Measurements from ENCODE around the gene SLIT1.

The SLIT1 gene

GRCh38 chr10:97168645-97169044 is 17.1 kb downstream of the SLIT1 start:
- DNase-seq (ENCODE audit: low read depth) = no peak
- TF ChIP-seq, protein P1, sequence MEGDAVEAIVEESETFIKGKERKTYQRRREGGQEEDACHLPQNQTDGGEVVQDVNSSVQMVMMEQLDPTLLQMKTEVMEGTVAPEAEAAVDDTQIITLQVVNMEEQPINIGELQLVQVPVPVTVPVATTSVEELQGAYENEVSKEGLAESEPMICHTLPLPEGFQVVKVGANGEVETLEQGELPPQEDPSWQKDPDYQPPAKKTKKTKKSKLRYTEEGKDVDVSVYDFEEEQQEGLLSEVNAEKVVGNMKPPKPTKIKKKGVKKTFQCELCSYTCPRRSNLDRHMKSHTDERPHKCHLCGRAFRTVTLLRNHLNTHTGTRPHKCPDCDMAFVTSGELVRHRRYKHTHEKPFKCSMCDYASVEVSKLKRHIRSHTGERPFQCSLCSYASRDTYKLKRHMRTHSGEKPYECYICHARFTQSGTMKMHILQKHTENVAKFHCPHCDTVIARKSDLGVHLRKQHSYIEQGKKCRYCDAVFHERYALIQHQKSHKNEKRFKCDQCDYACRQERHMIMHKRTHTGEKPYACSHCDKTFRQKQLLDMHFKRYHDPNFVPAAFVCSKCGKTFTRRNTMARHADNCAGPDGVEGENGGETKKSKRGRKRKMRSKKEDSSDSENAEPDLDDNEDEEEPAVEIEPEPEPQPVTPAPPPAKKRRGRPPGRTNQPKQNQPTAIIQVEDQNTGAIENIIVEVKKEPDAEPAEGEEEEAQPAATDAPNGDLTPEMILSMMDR (conservative IDR thresholded peaks at IDR 0.05; ENCODE audit: low read length) = no peak
- no peak overlapping the region for H3K4me3 ChIP-seq (ENCODE audit: low read length)

DNA sequence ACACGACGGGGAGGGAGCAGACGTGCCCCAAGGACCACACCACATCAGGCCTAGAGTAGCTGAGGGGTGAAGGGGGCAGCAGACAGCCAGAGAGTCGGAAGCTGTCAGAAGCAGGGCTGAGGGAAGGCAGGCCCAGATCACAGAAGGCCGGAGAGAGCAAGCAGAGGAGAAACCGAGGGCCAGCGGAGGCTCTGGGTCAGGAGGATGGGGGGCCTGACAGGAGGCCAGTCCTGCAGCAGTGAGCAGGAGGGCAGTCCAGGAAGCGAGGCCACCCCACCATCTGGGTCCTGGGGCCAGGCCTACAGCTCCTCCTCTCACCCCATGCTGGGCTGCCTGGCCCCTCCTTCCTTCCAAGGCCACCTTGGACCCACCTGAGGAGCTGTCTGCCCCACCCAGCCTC is 20.3 kb downstream of the SLIT1 start:
- no peak overlapping the region for H3K4me3 ChIP-seq (ENCODE audit: low read length)
- TF ChIP-seq, protein P1 (conservative IDR thresholded peaks at IDR 0.05; ENCODE audit: low read length) = no peak
- no peak for DNase-seq (ENCODE audit: low read depth)

DNA sequence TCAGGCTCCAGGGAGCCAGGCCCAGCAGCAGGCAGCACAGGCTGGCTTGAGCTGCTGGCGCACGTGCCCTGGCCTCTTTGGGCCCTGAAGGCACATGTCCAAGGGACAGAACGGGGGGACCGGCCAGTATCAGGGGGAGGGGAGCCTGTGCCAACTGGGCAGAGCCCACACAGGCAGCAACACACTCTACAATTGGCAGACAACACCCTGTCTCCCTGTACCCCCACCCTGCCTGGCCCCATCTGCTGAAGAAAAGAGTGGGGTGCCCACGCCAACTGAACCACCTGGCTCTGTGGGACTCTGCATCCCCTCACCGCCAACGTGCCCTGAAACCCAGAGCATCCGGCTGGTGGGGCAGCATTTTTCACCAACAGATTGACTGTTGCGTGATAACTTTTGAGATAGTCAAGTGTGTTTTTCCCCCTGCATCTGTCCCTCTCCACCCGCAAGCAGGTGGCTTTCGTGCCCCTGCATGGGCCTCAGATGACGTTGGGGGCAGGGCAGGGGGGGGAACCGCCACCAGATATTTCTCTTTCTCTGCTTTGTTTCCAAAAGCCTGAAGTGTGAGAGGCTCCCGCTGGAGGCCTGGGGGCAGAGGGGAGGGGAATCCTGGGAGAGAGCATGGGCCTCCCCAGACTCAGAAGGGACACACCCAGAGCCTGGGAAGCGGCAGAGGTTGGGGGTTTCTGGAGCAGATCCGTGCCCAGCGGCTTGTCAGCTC is 21.8 kb downstream of the SLIT1 start:
- no peak for DNase-seq (ENCODE audit: low read depth)
- TF ChIP-seq, protein P1 (conservative IDR thresholded peaks at IDR 0.05; ENCODE audit: low read length) = no peak
- H3K4me3 ChIP-seq (ENCODE audit: low read length) = no peak overlapping the region

- DNase-seq (ENCODE audit: low read depth) = no peak
- TF ChIP-seq, protein P1 (conservative IDR thresholded peaks at IDR 0.05; ENCODE audit: low read length) = no peak
- no peak overlapping the region for H3K4me3 ChIP-seq (ENCODE audit: low read length)
These were observed 22.6 kb downstream of the SLIT1 start for GRCh38 chr10:97163181-97163580.

DNA sequence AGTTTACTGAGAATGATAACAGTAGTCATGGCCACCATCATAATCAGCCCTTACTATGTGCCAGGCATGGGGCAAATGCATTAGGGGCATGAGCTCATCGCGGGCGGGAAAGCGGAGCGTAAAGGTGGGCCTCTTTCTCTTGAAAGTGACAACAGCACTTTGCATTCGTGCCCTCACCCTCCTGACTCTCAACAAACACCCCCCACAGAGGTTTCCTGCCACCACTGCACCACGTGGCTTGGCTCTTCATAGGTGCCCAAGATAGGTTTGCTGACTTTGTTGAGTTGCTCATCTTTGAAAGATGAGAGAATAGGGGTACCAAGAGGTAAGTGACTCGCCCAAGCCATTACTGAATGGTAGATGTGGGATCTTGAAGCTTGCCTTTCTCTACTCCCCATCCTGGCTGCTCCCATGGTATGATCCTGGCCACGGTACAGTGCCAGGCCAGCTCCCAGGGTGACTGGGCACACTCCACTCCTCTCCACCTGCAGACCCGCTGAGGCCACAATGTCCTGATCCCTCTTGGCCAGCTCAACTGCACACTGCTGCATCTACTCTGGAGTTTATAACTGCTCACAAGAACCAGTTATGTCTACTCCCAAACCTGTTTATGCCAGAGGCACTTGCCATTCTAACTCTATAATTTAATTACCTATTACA is 26.0 kb downstream of the SLIT1 start:
- TF ChIP-seq, protein P1 (conservative IDR thresholded peaks at IDR 0.05; ENCODE audit: low read length) = no peak
- no peak overlapping the region for H3K4me3 ChIP-seq (ENCODE audit: low read length)
- no peak for DNase-seq (ENCODE audit: low read depth)

- no peak overlapping the region for H3K4me3 ChIP-seq (ENCODE audit: low read length)
- DNase-seq (ENCODE audit: low read depth) = no peak
- TF ChIP-seq, protein P1 (conservative IDR thresholded peaks at IDR 0.05; ENCODE audit: low read length) = no peak
These were observed 28.1 kb downstream of the SLIT1 start for GRCh38 chr10:97157578-97158095.

DNA sequence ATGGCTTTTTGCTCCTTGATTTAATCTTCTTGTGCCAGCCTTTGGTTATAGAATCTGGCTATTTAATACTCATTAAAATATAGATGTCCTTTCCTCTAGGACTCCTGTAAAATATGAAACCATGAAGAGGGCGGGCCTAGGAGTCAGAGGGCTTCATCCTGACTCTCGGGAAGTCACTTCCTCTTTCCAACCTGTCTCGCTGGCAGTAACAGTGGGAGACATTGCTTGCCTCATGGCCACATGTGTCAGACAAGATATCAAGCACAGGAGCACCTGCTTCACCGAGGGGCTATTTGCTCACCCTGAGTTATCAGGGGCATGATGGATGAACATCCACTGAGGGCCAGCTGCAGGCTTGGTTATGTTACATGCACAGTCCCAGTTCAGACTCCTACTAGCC is 31.0 kb downstream of the SLIT1 start:
- DNase-seq (ENCODE audit: low read depth) = no peak
- no peak overlapping the region for H3K4me3 ChIP-seq (ENCODE audit: low read length)
- TF ChIP-seq, protein P1 (conservative IDR thresholded peaks at IDR 0.05; ENCODE audit: low read length) = no peak
